ENCODE results near the gene RASGRP1. TPM values are rescaled to one million over a fixed set of nuclear protein-coding genes. Genes with fewer than 3 reads are reported as not detected.

RASGRP1 gene
- total RNA-seq, 1 donor from 2014 or later: 0.44 TPM

DNA sequence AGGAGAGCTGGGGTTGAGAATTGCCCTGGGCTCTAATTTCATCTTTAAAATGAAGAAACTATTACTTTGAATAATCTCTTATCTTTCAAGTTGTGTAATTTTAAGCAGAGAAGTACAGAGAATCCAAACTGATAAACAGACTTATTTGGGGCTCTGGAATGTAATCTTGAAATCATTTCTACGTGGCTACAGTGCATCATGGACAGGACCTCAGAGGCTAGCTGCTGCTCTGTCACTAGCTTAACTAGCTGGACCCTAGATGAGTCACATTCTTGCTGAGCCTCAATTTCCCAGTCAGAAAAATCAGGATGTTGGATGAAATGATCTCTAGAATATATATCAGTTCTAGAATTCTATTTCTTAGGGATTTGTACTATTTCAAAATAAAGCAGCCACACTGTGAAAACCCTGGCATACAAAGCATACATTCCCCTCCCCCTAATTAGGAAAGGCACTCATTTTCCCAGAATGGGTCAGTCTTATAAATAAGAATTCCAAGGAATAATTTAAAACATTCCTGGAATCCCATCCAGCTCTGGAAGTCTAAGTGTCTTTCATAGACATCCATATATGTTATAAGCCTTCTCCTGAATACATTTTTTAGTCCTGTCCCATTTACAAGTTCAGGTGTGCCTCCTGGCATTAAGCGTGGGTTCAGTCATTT is 47.2 kb downstream of the RASGRP1 start:
- Histone ChIP-seq H3K36me3 (no peaks in the 10 kb centered on the region), H3K9me3 (replicated peaks) (no peaks in the 10 kb centered on the region), H3K4me3 (no peak overlapping the region), H3K27ac (replicated peaks) (no peak overlapping the region), H3K27me3 (ENCODE audit: low read depth) (peaks cover 83% of the 10 kb centered on the region), H3K4me1 (no peaks in the 10 kb centered on the region)
- intact Hi-C loops (cut with micrococcal nuclease): no loop called here
- DNase-seq: no peak
- no peak for TF ChIP-seq CTCF (IDR thresholded peaks at IDR 0.05; ENCODE audit: borderline replicate concordance)

- intact Hi-C loops (cut with micrococcal nuclease): no loop called here
Measured at GRCh38 chr15:38516626-38517025, 48.0 kb downstream of the RASGRP1 start.

GRCh38 chr15:38514601-38515000 is 50.0 kb downstream of the RASGRP1 start:
- H3K36me3 ChIP-seq: no peaks in the 10 kb centered on the region
- no peak overlapping the region for H3K4me3 ChIP-seq
- intact Hi-C loops (cut with micrococcal nuclease): no loop called here
- no peak overlapping the region for H3K27ac ChIP-seq (replicated peaks)
- H3K4me1 ChIP-seq: no peaks in the 10 kb centered on the region
- TF ChIP-seq CTCF (IDR thresholded peaks at IDR 0.05; ENCODE audit: borderline replicate concordance): no peak
- H3K27me3 ChIP-seq (ENCODE audit: low read depth): peaks cover 65% of the 10 kb centered on the region
- no peaks in the 10 kb centered on the region for H3K9me3 ChIP-seq (replicated peaks)
- no peak for DNase-seq

More at GRCh38 chr15:38516626-38517025, 48.0 kb downstream of the RASGRP1 start:
- Histone ChIP-seq H3K36me3 (no peaks in the 10 kb centered on the region), H3K9me3 (replicated peaks) (no peaks in the 10 kb centered on the region), H3K27ac (replicated peaks) (no peak overlapping the region), H3K27me3 (ENCODE audit: low read depth) (peaks cover 83% of the 10 kb centered on the region), H3K4me1 (no peaks in the 10 kb centered on the region), H3K4me3 (no peak overlapping the region)
- no peak for TF ChIP-seq CTCF (IDR thresholded peaks at IDR 0.05; ENCODE audit: borderline replicate concordance)
- DNase-seq: no peak

DNA sequence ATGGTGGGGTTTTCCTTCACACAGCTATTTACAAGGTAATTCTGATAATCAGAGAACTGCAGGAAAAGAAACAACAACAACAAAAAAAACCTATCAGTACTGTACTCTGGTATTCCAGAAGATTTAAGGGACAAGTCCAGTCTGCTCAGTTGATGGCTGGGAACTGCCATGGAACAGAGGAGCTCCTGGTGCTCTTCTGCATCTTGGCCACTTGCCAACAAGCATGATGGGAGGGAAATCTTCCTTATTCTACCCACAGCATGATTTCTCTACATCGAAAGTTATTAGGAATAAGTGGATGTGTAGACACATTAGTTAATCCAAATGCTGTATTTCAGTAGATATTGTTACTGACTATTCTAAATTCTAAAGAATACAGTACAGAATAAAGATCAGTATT is 51.7 kb downstream of the RASGRP1 start:
- no peak for TF ChIP-seq CTCF (IDR thresholded peaks at IDR 0.05; ENCODE audit: borderline replicate concordance)
- Histone ChIP-seq H3K27ac (replicated peaks) (no peak overlapping the region), H3K27me3 (ENCODE audit: low read depth) (peaks cover 50% of the 10 kb centered on the region), H3K9me3 (replicated peaks) (no peaks in the 10 kb centered on the region), H3K36me3 (no peaks in the 10 kb centered on the region), H3K4me3 (no peak overlapping the region), H3K4me1 (no peaks in the 10 kb centered on the region)
- intact Hi-C loops (cut with micrococcal nuclease): no loop called here
- DNase-seq: no peak

GRCh38 chr15:38509152-38509551 is 55.5 kb downstream of the RASGRP1 start:
- peaks cover 12% of the 10 kb centered on the region for H3K27me3 ChIP-seq (ENCODE audit: low read depth)
- DNase-seq: no peak
- no peak overlapping the region for H3K27ac ChIP-seq (replicated peaks)
- peaks cover 7% of the 10 kb centered on the region for H3K4me1 ChIP-seq
- TF ChIP-seq CTCF (IDR thresholded peaks at IDR 0.05; ENCODE audit: borderline replicate concordance): no peak
- no peak overlapping the region for H3K4me3 ChIP-seq
- no peaks in the 10 kb centered on the region for H3K36me3 ChIP-seq
- H3K9me3 ChIP-seq (replicated peaks): no peaks in the 10 kb centered on the region
- intact Hi-C loops (cut with micrococcal nuclease): no loop called here
